ENCODE measurements around the gene LMTK3. TPM values are rescaled to one million over a fixed set of nuclear protein-coding genes. Genes with fewer than 3 reads are reported as not detected.
"Not testable (repeated sequence)": the region's sequence is repeated elsewhere in the genome, so short reads cannot be mapped to it uniquely, and the experiment has no call there.

Gene LMTK3
- total and polyA plus RNA-seq, 8 donors = 0.45 to 23.5 (median 1.4) TPM; not detected in 1

GRCh38 chr19:48491793-48492123 lies 19.9 kb downstream of the LMTK3 start:
- intact Hi-C loops (cut with DNase I; ENCODE audit: low total_unique reads) = no loop called here
- H3K4me3 ChIP-seq = no peak overlapping the region
- H3K27ac ChIP-seq = peak overlapping the region in 2 of 5 donors; percentile 3 to 42
- DNase-seq = no peak
- peaks cover 30 to 91% (median 65%) of the 10 kb centered on the region in 4 donors for H3K4me1 ChIP-seq
- H3K36me3 ChIP-seq = no peaks in the 10 kb centered on the region
- peaks cover 0 to 28% (median 4%) of the 10 kb centered on the region in 3 donors for H3K27me3 ChIP-seq
- 33 to 40% (median 34%) methylated on average over 10 of the region's 10 CpGs for WGBS, 5 donors
- TF ChIP-seq POLR2A (IDR thresholded peaks at IDR 0.05) (no peak), CTCF (IDR thresholded peaks at IDR 0.05) (no peak), EP300 (IDR thresholded peaks at IDR 0.05) (no peak), POLR2AphosphoS5 (IDR thresholded peaks at IDR 0.05) (no peak)
- H3K9me3 ChIP-seq = no peaks in the 10 kb centered on the region

- no peaks in the 10 kb centered on the region for H3K36me3 ChIP-seq
- DNase-seq = peak; percentile 56 to 78
- peaks cover 0 to 28% (median 4%) of the 10 kb centered on the region in 3 donors for H3K27me3 ChIP-seq
- no peaks in the 10 kb centered on the region for H3K9me3 ChIP-seq
- WGBS, 5 donors = 8 to 12% (median 10%) methylated on average over 30 to 50 of the region's 50 CpGs
- peak overlapping the region in 3 of 5 donors; percentile 3 to 62 (median 29) for H3K27ac ChIP-seq
- intact Hi-C loops (cut with DNase I; ENCODE audit: low total_unique reads) = no loop called here
- TF ChIP-seq POLR2AphosphoS5 (IDR thresholded peaks at IDR 0.05) (no peak), EP300 (IDR thresholded peaks at IDR 0.05) (no peak), CTCF (IDR thresholded peaks at IDR 0.05) (no peak), POLR2A (IDR thresholded peaks at IDR 0.05) (no peak)
- H3K4me3 ChIP-seq = peak overlapping the region in 2 of 4 donors; percentile 7 to 28
- H3K4me1 ChIP-seq = peaks cover 30 to 94% (median 65%) of the 10 kb centered on the region in 4 donors
These were observed 20.4 kb downstream of the LMTK3 start for GRCh38 chr19:48490981-48491792.

GRCh38 chr19:48489608-48490216 lies 21.9 kb downstream of the LMTK3 start:
- H3K4me3 ChIP-seq = no peak overlapping the region
- peaks cover 30 to 79% (median 57%) of the 10 kb centered on the region in 4 donors for H3K4me1 ChIP-seq
- peak; percentile 87 to 88 for DNase-seq
- intact Hi-C loops (cut with DNase I; ENCODE audit: low total_unique reads) = loop anchor here (5.0 kb wide), 1 partner anchor 98 kb away; no protein-coding TSS in a partner anchor
- H3K9me3 ChIP-seq = no peaks in the 10 kb centered on the region
- TF ChIP-seq POLR2A (IDR thresholded peaks at IDR 0.05) (no peak), POLR2AphosphoS5 (IDR thresholded peaks at IDR 0.05) (peak in 1 of 3 donors; percentile 57), EP300 (IDR thresholded peaks at IDR 0.05) (no peak), CTCF (IDR thresholded peaks at IDR 0.05) (peak in 5 of 7 experiments; percentile 73 to 96 (median 93))
- H3K27me3 ChIP-seq = peaks cover 0 to 28% (median 4%) of the 10 kb centered on the region in 3 donors
- no peak overlapping the region for H3K27ac ChIP-seq
- WGBS, 5 donors = 22 to 33% (median 23%) methylated on average over 16 to 19 of the region's 19 CpGs
- H3K36me3 ChIP-seq = no peaks in the 10 kb centered on the region

GRCh38 chr19:48488478-48488877 lies 23.2 kb downstream of the LMTK3 start:
- 69 to 85% (median 81%) methylated on average over 7 of the region's 7 CpGs for WGBS, 5 donors
- H3K27ac ChIP-seq = peak overlapping the region in 3 of 5 donors; percentile 51 to 80 (median 55)
- not testable (repeated sequence) for H3K4me3 ChIP-seq, H3K36me3 ChIP-seq, H3K9me3 ChIP-seq, DNase-seq
- intact Hi-C loops (cut with DNase I; ENCODE audit: low total_unique reads) = loop anchor here (5.0 kb wide), 1 partner anchor 99 kb away; no protein-coding TSS in a partner anchor
- H3K27me3 ChIP-seq = peaks cover 0 to 27% (median 4%) of the 10 kb centered on the region in 3 donors
- H3K4me1 ChIP-seq = peaks cover 25 to 70% (median 49%) of the 10 kb centered on the region in 4 donors
